Endothelial cell (in vitro differentiated cells): ENCODE data around the gene FBXO24. TPM values are rescaled to one million over a fixed set of nuclear protein-coding genes. Genes with fewer than 3 reads are reported as not detected.

ENCODE experiments used
- DNase-seq: peaks from one replicate; pipeline ENCODE4 v3.0.0; 2021; ENCODE audit warnings: low spot score
- H3K27ac Mint-ChIP-seq: one replicate; pipeline ENCODE4 v1.8.0; 2021; ENCODE audit warnings: mixed read lengths, inconsistent platforms; ENCODE audit not compliant: unreplicated experiment
- H3K27me3 Mint-ChIP-seq: one replicate; pipeline ENCODE4 v1.8.0; 2021; ENCODE audit warnings: mild to moderate bottlenecking, moderate library complexity, mixed read lengths, inconsistent platforms; ENCODE audit not compliant: unreplicated experiment
- H3K36me3 Mint-ChIP-seq: one replicate; pipeline ENCODE4 v1.8.0; 2021; ENCODE audit warnings: mild to moderate bottlenecking, low read depth, mixed read lengths, inconsistent platforms; ENCODE audit not compliant: unreplicated experiment
- H3K4me1 Mint-ChIP-seq: one replicate; pipeline ENCODE4 v1.8.0; 2021; ENCODE audit warnings: mild to moderate bottlenecking, mixed read lengths, inconsistent platforms; ENCODE audit not compliant: unreplicated experiment
- H3K4me3 Mint-ChIP-seq: one replicate; pipeline ENCODE4 v1.8.0; 2021; ENCODE audit warnings: mild to moderate bottlenecking, mixed read lengths, inconsistent platforms; ENCODE audit not compliant: unreplicated experiment
- H3K9me3 Mint-ChIP-seq: one replicate; pipeline ENCODE4 v1.8.0; 2021; ENCODE audit warnings: mixed read lengths, inconsistent platforms; ENCODE audit not compliant: unreplicated experiment
- CTCF ChIP-seq: fragments of 200-600 bp; sonication (generic); IDR thresholded peaks from one replicate; pipeline ENCODE4 v1.5.0; 2021; ENCODE audit warnings: antibody characterized with exemption; ENCODE audit not compliant: unreplicated experiment
- total RNA-seq: library from RNA; stranded (reverse); fragmentation: NEBNext Ultra II Directional; extraction: Animal tissue kit (Norgen Biotek cat#: 25700); gene quantifications from one replicate; pipeline ENCODE4 v1.2.1, GENCODE V29; 2021; ENCODE audit not compliant: unreplicated experiment

The FBXO24 gene
- total RNA-seq, 1 donor from 2014 or later: 1.3 TPM

- peaks cover 20% of the 10 kb centered on the region for H3K27me3 Mint-ChIP-seq
- H3K4me3 Mint-ChIP-seq: no peak overlapping the region
- no peak overlapping the region for H3K27ac Mint-ChIP-seq
- no peak for DNase-seq
- H3K4me1 Mint-ChIP-seq: peaks cover 4% of the 10 kb centered on the region
- TF ChIP-seq CTCF: no peak
- peaks cover 12% of the 10 kb centered on the region for H3K36me3 Mint-ChIP-seq
- H3K9me3 Mint-ChIP-seq: no peaks in the 10 kb centered on the region
Measured at GRCh38 chr7:100575206-100575631, 10.9 kb upstream of the FBXO24 start.

GRCh38 chr7:100575746-100576383 is 10.3 kb upstream of the FBXO24 start:
- no peak for DNase-seq
- peaks cover 12% of the 10 kb centered on the region for H3K36me3 Mint-ChIP-seq
- TF ChIP-seq CTCF: no peak
- peaks cover 4% of the 10 kb centered on the region for H3K4me1 Mint-ChIP-seq
- H3K4me3 Mint-ChIP-seq: peak overlapping the region; percentile 44
- no peaks in the 10 kb centered on the region for H3K9me3 Mint-ChIP-seq
- peaks cover 20% of the 10 kb centered on the region for H3K27me3 Mint-ChIP-seq
- no peak overlapping the region for H3K27ac Mint-ChIP-seq

DNA sequence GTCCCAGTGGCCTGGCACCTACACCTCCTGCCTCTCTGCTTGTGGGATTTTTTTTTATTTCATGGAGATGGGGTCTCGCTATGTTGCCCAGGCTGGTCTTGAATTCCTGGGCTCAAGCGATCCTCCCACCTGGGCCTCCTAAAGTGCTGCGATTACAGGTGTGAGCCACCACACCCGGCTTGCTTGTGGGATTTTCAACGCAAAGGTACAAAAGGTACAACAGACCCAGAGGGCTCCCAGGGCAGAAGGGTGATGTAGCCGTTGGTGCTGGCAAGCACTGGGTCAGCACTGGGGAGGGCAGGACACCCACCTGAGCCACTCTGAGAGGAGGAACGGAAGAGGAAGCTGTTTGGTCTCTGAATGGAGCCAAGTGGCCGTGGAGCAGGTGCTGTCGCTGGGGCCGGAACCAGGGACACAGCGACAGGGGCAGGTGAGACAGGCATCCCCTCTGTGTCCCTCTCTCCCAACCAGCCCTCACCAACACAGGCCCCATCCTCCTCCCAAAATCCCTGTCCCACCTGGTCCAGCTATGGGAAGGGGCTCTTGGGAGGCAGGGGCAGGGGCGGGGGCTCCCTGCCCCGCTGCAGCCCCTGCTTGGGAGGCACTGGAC is 9.6 kb upstream of the FBXO24 start:
- peaks cover 12% of the 10 kb centered on the region for H3K36me3 Mint-ChIP-seq
- H3K27me3 Mint-ChIP-seq: peaks cover 20% of the 10 kb centered on the region
- peak overlapping the region; percentile 44 for H3K4me3 Mint-ChIP-seq
- no peak overlapping the region for H3K27ac Mint-ChIP-seq
- TF ChIP-seq CTCF: no peak
- peaks cover 4% of the 10 kb centered on the region for H3K4me1 Mint-ChIP-seq
- H3K9me3 Mint-ChIP-seq: no peaks in the 10 kb centered on the region
- DNase-seq: no peak

DNA sequence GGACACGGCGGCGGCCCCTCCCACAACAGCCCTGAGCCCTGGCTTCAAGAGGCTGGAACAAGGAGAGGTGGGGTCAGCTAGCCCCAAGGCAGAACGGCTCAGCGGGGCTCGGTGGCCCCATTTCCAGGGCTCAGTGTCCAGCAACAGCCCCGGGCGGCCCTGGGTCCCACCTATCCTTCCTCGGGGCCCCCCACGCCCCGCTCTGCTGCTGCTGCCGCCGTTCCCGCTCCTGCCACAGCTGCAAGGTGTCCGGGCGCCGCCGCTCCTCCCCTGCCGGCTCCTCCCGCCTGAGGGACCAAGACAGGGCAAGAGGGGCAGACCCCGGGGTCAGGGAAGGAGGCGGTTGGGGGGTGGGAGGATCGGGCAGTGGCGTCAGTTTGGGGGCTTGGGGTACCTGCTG is 9.0 kb upstream of the FBXO24 start:
- Mint-ChIP-seq H3K27me3 (peaks cover 15% of the 10 kb centered on the region), H3K4me1 (no peaks in the 10 kb centered on the region), H3K36me3 (peaks cover 8% of the 10 kb centered on the region), H3K27ac (no peak overlapping the region), H3K9me3 (no peaks in the 10 kb centered on the region), H3K4me3 (no peak overlapping the region)
- DNase-seq: no peak
- TF ChIP-seq CTCF: no peak

GRCh38 chr7:100577507-100577906 is 8.6 kb upstream of the FBXO24 start:
- peaks cover 8% of the 10 kb centered on the region for H3K36me3 Mint-ChIP-seq
- no peak overlapping the region for H3K4me3 Mint-ChIP-seq
- no peaks in the 10 kb centered on the region for H3K9me3 Mint-ChIP-seq
- H3K4me1 Mint-ChIP-seq: peaks cover 2% of the 10 kb centered on the region
- peaks cover 16% of the 10 kb centered on the region for H3K27me3 Mint-ChIP-seq
- no peak for DNase-seq
- H3K27ac Mint-ChIP-seq: no peak overlapping the region
- no peak for TF ChIP-seq CTCF
